Measurements from ENCODE around the gene IRF2BPL.
A peak's percentile ranks its signal among the peaks of the same experiment; 100 is the strongest.

The IRF2BPL gene

GRCh38 chr14:76985540-76986230 is 42.8 kb downstream of the IRF2BPL start:
- no peak for DNase-seq (ENCODE audit: low read depth)

GRCh38 chr14:76984787-76985375 is 43.6 kb downstream of the IRF2BPL start:
- DNase-seq (ENCODE audit: low read depth): no peak

- no peak for DNase-seq (ENCODE audit: low read depth)
Measured at GRCh38 chr14:76984297-76984696, 44.2 kb downstream of the IRF2BPL start.

GRCh38 chr14:76981670-76982069 is 46.8 kb downstream of the IRF2BPL start:
- no peak for DNase-seq (ENCODE audit: low read depth)

- DNase-seq (ENCODE audit: low read depth): peak; percentile 82
Measured at GRCh38 chr14:76977793-76978720, 50.5 kb downstream of the IRF2BPL start.

GRCh38 chr14:76976240-76977005 is 52.1 kb downstream of the IRF2BPL start:
- DNase-seq (ENCODE audit: low read depth): no peak

- DNase-seq (ENCODE audit: low read depth): no peak
Measured at GRCh38 chr14:76975812-76976211, 52.7 kb downstream of the IRF2BPL start.

- no peak for DNase-seq (ENCODE audit: low read depth)
Measured at GRCh38 chr14:76975051-76975450, 53.5 kb downstream of the IRF2BPL start.
